H1 (cell line): ENCODE data around the gene NREP. TPM values are rescaled to one million over a fixed set of nuclear protein-coding genes. Genes with fewer than 3 reads are reported as not detected.

Experiments
- BCL11A ChIP-seq, 2 experiments: IDR thresholded peaks; one replicate each; pipeline ENCODE4 v1.6.1; 2011; ENCODE audit warnings: low read depth in 2 of 2, low read length in 2 of 2, mild to moderate bottlenecking in 2 of 2
- CHD2 ChIP-seq: IDR thresholded peaks from 2 replicates; pipeline ENCODE4 v1.6.1; 2012; ENCODE audit warnings: low read length, improper control_type of control experiment
- E2F6 ChIP-seq: IDR thresholded peaks from 2 replicates; pipeline ENCODE4 v1.6.1; 2012; ENCODE audit warnings: inconsistent platforms
- RBBP5 ChIP-seq: IDR thresholded peaks from 2 replicates; pipeline ENCODE4 v1.7.1; 2012; ENCODE audit warnings: low read depth, mild to moderate bottlenecking, inconsistent platforms, low read length, moderate library complexity, borderline replicate concordance
- TEAD4 ChIP-seq: IDR thresholded peaks from 2 replicates; pipeline ENCODE4 v1.6.1; 2012; ENCODE audit warnings: low read depth, low read length, inconsistent platforms, mixed read lengths
- YY1 ChIP-seq: IDR thresholded peaks from 2 replicates; pipeline ENCODE4 v1.6.1; 2011; ENCODE audit warnings: low read depth, mild to moderate bottlenecking, low read length
- polyA plus RNA-seq, 7 experiments: library from polyadenylated mRNA; depleted of rRNA in 3 of 7; stranded (reverse) in 5 of 7; unstranded in 2 of 7; fragments of >200 nt in 5 of 7; fragments of 200-250 nt in 2 of 7; gene quantifications; 1 replicate in 5 of 7; 2 replicates in 1 of 7; 4 replicates in 1 of 7; pipeline versions ENCODE4 v1.2.1 to v1.2.3, GENCODE V29; 2011 to 2013; ENCODE audit warnings: missing spikeins in 2 of 7, mixed read lengths in 2 of 7
- total RNA-seq: library from RNA; stranded (reverse); fragmentation: NEBNext Ultra II Directional; extraction: Animal tissue kit (Norgen Biotek cat#: 25700); gene quantifications from 2 replicates; pipeline ENCODE4 v1.2.1, GENCODE V29; 2021

NREP gene
- total and polyA plus RNA-seq, 2 of the 8 experiments (the other 6 are each of a cell fraction or from before 2014, with no cell fraction given) = 254 to 301 TPM

- TF ChIP-seq CHD2 (no peak), E2F6 (no peak), TEAD4 (no peak), RBBP5 (no peak), BCL11A (IDR thresholded peaks at IDR 0.05; ENCODE audit: low read depth in 2 of 2, low read length in 2 of 2) (no peak), YY1 (no peak)
Observed at GRCh38 chr5:111758284-111758628, 1.3 kb upstream of the NREP start (continued).
